Fibroblast of villous mesenchyme (primary cell): ENCODE results near the gene LSM3. TPM values are rescaled to one million over a fixed set of nuclear protein-coding genes. Genes with fewer than 3 reads are reported as not detected.

Experiments used
- DNase-seq: peaks from one replicate; pipeline ENCODE4 v3.0.0-alpha.2; 2010; ENCODE audit warnings: low read depth
- H3K4me3 ChIP-seq: 2 replicates; pipeline ENCODE4 v1.5.1; 2011; ENCODE audit warnings: low read depth, mild to moderate bottlenecking, low read length
- total RNA-seq: library from RNA; depleted of rRNA; stranded (reverse); fragments of >200 nt; gene quantifications from 2 replicates; pipeline ENCODE4 v1.2.3, GENCODE V29; 2012
- TF ChIP-seq, protein P1 (sequence below): IDR thresholded peaks from 2 replicates; pipeline ENCODE4 v1.5.1; 2012; ENCODE audit warnings: low read depth, mild to moderate bottlenecking, low read length; ENCODE audit not compliant: insufficient read depth

The LSM3 gene
- total RNA-seq, 1 donor: 7.3 TPM

DNA sequence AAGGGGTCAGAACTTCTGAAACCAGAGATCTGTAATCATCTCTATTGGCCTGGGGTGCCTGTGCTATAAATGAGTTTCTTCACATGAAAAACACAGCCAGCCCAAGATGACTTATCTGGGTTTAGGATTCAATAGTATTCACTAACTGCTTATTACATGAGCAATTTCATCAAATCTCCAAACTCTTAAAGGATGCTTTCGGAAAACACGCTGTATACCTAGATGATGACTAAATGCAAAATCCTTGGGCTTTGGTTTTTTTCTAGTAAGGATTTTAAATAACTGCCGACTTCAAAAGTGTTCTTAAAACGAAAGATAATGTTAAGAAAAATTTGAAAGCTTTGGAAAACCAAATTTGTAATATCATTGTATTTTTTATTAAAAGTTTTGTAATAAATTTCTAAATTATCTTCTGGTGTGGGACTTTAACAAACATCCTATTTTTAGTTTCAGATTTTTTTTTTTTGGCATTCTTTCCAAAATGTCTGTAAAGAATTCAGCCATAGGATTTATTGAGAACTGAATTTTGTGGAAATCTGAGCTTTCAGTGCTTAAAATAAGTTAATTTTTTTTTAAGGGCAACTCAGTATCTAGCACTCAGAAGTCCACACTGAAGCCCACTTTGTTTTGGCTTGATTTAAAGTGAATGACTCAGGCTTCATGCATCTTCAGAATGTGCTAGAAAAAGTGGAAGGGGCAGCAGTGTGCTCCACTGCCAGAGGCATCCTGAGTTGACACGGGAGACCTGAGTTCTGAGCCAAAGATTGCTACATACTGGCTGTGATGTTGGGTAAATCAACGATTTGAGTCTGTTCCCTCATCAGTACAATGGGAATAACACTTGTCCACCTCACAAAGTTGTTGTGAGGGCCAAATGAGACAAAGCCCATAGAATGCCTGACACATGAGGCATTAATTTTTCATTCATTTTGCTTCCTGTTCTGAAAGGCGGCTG lies 35.1 kb upstream of the LSM3 start:
- DNase-seq: peak; percentile 93
- TF ChIP-seq, protein P1, sequence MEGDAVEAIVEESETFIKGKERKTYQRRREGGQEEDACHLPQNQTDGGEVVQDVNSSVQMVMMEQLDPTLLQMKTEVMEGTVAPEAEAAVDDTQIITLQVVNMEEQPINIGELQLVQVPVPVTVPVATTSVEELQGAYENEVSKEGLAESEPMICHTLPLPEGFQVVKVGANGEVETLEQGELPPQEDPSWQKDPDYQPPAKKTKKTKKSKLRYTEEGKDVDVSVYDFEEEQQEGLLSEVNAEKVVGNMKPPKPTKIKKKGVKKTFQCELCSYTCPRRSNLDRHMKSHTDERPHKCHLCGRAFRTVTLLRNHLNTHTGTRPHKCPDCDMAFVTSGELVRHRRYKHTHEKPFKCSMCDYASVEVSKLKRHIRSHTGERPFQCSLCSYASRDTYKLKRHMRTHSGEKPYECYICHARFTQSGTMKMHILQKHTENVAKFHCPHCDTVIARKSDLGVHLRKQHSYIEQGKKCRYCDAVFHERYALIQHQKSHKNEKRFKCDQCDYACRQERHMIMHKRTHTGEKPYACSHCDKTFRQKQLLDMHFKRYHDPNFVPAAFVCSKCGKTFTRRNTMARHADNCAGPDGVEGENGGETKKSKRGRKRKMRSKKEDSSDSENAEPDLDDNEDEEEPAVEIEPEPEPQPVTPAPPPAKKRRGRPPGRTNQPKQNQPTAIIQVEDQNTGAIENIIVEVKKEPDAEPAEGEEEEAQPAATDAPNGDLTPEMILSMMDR: no peak
- H3K4me3 ChIP-seq: no peak overlapping the region

DNA sequence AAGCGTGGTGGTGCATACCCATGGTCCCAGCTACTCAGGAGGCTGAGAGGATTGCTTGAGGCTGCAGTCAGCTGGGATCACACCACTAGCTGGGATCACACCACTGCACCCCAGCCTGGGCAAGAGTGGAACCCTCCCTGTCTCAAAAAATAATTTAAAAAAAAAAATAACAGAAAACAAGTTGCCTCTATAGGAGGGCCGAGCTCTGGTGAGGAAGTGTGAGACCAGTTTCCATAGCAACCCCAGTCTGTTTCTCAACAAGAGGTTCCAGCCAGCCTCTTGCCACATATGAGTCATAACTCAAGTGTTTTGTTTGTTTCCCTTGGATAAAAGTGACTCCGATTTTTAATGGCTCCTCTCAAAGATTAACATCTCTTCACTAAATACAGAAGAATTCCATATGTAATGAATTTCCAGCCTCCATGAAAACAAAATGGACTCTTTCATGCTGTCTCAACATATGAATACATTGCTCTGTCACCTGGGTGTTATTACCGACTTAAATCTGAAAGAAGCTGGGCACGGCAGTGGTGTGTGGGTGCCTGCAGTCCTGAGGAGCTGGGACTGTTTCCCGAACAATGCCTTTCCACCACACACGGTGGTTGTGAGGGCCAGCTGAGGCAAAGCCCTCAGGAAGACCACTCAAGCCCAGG lies 34.1 kb upstream of the LSM3 start:
- DNase-seq: peak; percentile 99
- TF ChIP-seq, protein P1: no peak
- H3K4me3 ChIP-seq: peak overlapping the region; percentile 37

DNA sequence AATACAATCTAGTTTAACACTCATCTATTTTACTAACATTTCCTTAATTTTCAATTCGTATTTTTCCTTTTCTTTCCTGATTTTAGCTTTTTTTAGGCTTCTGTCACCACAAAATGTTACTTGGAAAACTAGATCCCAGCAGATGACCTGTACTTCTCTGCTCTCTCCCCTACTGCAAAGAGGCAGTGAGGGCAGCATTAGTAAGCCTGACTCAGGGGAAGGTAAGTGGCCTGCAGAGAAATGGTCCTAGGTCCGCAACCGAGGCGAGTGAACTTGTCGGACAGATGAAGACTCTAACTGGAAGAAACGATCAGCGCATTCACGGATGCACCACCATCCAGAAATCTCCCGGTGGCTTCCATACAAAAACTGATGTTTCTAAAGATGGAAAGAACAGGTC lies 33.4 kb upstream of the LSM3 start:
- DNase-seq: no peak
- no peak overlapping the region for H3K4me3 ChIP-seq
- TF ChIP-seq, protein P1: no peak

DNA sequence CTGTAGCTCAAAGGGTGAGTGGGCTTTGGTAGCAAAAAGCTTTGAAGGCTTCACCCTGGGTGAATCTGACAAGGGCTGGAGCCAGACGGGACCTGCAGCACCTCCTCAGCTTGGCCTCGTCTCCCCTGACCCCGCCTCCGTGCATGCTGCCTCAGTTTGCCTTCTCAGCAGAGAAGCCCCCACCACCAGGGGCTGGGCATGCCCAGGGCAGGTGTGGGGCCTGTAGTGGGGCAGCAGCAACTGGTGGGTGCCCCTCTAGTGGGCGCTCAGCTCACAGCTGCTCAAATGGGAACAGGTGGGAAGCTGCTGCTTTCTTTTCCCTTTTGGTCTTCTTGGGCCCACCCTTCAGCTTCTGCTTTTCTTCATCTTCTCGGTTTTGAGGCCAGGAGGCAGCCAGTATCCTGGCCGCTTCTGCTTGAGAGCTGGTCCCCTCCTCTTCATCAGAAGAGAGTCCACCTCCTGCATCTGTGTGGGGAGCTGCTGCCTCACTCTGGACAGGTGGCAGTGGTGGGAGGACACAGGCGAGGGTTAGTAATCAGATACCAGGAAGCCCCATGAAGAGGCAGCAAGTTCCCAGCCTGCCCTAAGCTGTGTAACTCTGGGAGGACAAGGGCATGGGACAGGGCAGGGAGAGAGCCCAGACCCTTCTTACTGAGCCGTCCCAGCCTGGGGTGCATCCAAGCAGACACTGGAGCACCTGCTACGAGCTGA lies 32.8 kb upstream of the LSM3 start:
- TF ChIP-seq, protein P1: no peak
- no peak for DNase-seq
- H3K4me3 ChIP-seq: no peak overlapping the region

DNA sequence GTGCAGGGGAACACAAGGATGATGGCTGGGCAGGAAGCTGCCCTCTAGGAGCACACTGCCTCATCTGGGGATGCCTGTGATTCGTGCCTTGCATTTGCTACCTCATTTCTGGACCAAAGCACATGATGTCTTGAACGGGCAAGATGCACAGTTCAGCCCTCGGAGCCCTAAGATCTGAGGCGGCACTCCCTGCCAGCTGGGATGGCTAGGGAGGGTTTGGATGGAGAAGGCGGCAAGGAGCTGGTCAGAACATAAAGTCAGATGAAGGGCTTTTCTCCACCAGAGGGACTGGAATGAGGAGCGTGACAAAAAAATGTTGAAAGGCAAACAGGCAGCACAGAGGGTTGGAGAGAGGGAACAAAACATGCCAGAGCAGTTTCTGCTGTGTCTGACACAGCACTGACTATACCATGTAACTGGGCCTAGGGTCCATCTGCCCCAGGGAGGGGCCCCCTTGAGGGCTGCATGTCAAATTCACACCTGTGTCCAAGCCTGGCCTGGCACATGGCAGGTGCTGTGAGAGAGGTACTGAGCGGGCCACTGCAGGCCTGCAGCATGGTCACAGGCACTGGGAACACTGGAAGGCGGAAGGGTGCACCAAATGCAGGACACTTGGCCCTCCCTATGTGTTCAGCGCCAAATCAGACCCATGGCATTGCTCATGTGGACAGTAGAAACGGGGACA lies 32.1 kb upstream of the LSM3 start:
- no peak for DNase-seq
- TF ChIP-seq, protein P1: no peak
- no peak overlapping the region for H3K4me3 ChIP-seq

DNA sequence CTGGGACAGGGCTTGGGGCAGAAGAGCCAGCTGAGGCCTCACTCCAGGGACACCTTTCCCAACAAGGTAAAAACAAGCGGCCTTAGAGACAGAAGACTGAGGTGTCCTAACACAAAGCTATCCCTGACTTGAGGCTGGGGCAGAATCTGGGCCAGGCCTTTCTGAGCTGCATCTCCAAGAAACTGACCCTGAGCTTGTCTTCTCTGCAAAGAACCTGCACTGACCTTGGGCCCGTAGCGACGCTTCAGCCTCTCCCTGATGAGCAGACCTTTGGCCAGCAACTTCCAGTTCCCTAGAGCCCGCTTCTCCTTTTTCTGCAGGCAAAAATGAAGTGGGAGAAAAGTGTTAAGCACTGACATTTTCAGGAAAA lies 31.6 kb upstream of the LSM3 start:
- H3K4me3 ChIP-seq: no peak overlapping the region
- no peak for DNase-seq
- TF ChIP-seq, protein P1: no peak
